K562 (cell line): ENCODE results near the gene CCNDBP1. TPM values are rescaled to one million over a fixed set of nuclear protein-coding genes. Genes with fewer than 3 reads are reported as not detected.

Source experiments
- ASH1L ChIP-seq: fragments of 450-650 bp; IDR thresholded peaks from 2 replicates; pipeline ENCODE4 v1.6.1; 2018; ENCODE audit warnings: borderline replicate concordance, mild to moderate bottlenecking, low read depth; ENCODE audit not compliant: partially characterized antibody
- CREB1 ChIP-seq, 2 experiments: sonication (generic) in 1 of 2; formaldehyde crosslinking in 1 of 2; IDR thresholded peaks; 2 replicates each; pipeline versions ENCODE4 v1.6.1 to v1.8.0; 2012 to 2022; ENCODE audit warnings: inconsistent platforms in 1 of 2, mild to moderate bottlenecking in 1 of 2, missing genetic modification reagents in 1 of 2, moderate library complexity in 1 of 2
- DACH1 ChIP-seq: fragments of 450-650 bp; IDR thresholded peaks from 2 replicates; pipeline ENCODE4 v1.6.1; 2018; ENCODE audit not compliant: partially characterized antibody
- GTF2A2 ChIP-seq: IDR thresholded peaks from 2 replicates; pipeline ENCODE4 v1.6.1; 2016; ENCODE audit warnings: mild to moderate bottlenecking, missing genetic modification characterization, missing compliant biosample characterization
- HNRNPK ChIP-seq: fragments of 200-400 bp; formaldehyde crosslinking; IDR thresholded peaks from one replicate; pipeline ENCODE4 v1.6.1; 2018; ENCODE audit warnings: mild to moderate bottlenecking, low read depth, low read length; ENCODE audit not compliant: poor library complexity, severe bottlenecking
- IRF2 ChIP-seq: sonication (generic); formaldehyde crosslinking; IDR thresholded peaks from 2 replicates; pipeline ENCODE4 v1.8.1; 2022; ENCODE audit warnings: mild to moderate bottlenecking, missing genetic modification reagents
- JUND ChIP-seq, 2 experiments: IDR thresholded peaks; 2 replicates in 1 of 2; 3 replicates in 1 of 2; pipeline ENCODE4 v1.6.1; 2011; ENCODE audit warnings: borderline replicate concordance in 2 of 2, low read depth in 2 of 2, low read length in 2 of 2, improper control_type of control experiment in 1 of 2, missing biosample characterization in 1 of 2, missing genetic modification characterization in 1 of 2, missing genetic modification reagents in 1 of 2
- KDM2B ChIP-seq: fragments of 250-450 bp; sonication (Bioruptor Pico); IDR thresholded peaks from 2 replicates; pipeline ENCODE4 v1.8.0; 2021; ENCODE audit warnings: mild to moderate bottlenecking, moderate library complexity
- LCOR ChIP-seq: sonication (generic); formaldehyde crosslinking; IDR thresholded peaks from 2 replicates; pipeline ENCODE4 v1.8.0; 2022; ENCODE audit warnings: mild to moderate bottlenecking, missing genetic modification reagents
- MTA1 ChIP-seq: fragments of 450-650 bp; IDR thresholded peaks from 2 replicates; pipeline ENCODE4 v1.6.1; 2017; ENCODE audit warnings: borderline replicate concordance
- MYNN ChIP-seq, 2 experiments: sonication (generic); formaldehyde crosslinking in 1 of 2; IDR thresholded peaks; 2 replicates each; pipeline versions ENCODE4 v1.5.0 to v1.6.1; 2016 to 2020; ENCODE audit warnings: antibody characterized with exemption in 1 of 2, missing genetic modification reagents in 1 of 2
- PHB2 ChIP-seq: fragments of 450-650 bp; IDR thresholded peaks from 2 replicates; pipeline ENCODE4 v1.6.1; 2017; ENCODE audit warnings: low read depth
- SMC3 ChIP-seq: conservative IDR thresholded peaks from 2 replicates; pipeline ENCODE4 v1.6.1; 2011; ENCODE audit warnings: low read depth, low read length, improper control_type of control experiment; ENCODE audit not compliant: insufficient read depth
- TSHZ1 ChIP-seq: fragments of 250-450 bp; sonication (Bioruptor Pico); IDR thresholded peaks from 2 replicates; pipeline ENCODE4 v1.4.0; 2020; ENCODE audit warnings: mild to moderate bottlenecking, moderate library complexity
- USF2 ChIP-seq: sonication (generic); formaldehyde crosslinking; IDR thresholded peaks from 2 replicates; pipeline ENCODE4 v1.5.0; 2020; ENCODE audit warnings: missing genetic modification reagents
- VEZF1 ChIP-seq: fragments of 200-800 bp; sonication (Bioruptor generic); IDR thresholded peaks from 2 replicates; pipeline ENCODE4 v1.6.1; 2017; ENCODE audit warnings: missing genetic modification characterization, missing compliant biosample characterization
- ZNF277 ChIP-seq: fragments of 250-450 bp; sonication (Bioruptor Pico); IDR thresholded peaks from 2 replicates; pipeline ENCODE4 v1.8.0; 2022; ENCODE audit warnings: inconsistent platforms, mild to moderate bottlenecking, moderate library complexity, borderline replicate concordance
- ZNF445 ChIP-seq: fragments of 250-450 bp; sonication (Bioruptor Pico); IDR thresholded peaks from 2 replicates; pipeline ENCODE4 v1.4.0; 2020; ENCODE audit warnings: low read depth, mild to moderate bottlenecking, moderate library complexity
- polyA plus RNA-seq, 8 experiments: library from polyadenylated mRNA; depleted of rRNA in 4 of 8; stranded (reverse) in 5 of 8; unstranded in 3 of 8; fragments of >200 nt; fragmentation: Nextera tagmentation in 2 of 8; fragmentation: Illumina TruSeq in 1 of 8; extraction: Ambion mirVana in 2 of 8; extraction: Trizol in 1 of 8; gene quantifications; 2 replicates each; pipeline versions ENCODE4 v1.2.1 to v1.2.3, GENCODE V29; 2011 to 2014; ENCODE audit warnings: inconsistent platforms in 1 of 8, missing spikeins in 1 of 8
- total RNA-seq, 7 experiments: library from RNA; depleted of rRNA in 6 of 7; stranded (reverse); fragments of >200 nt in 6 of 7; fragmentation: Illumina TruSeq in 2 of 7; extraction: Trizol in 2 of 7; gene quantifications; 2 replicates each; pipeline versions ENCODE4 v1.2.1 to v1.2.3, GENCODE V29; 2011 to 2021; ENCODE audit warnings: low replicate concordance in 1 of 7

The CCNDBP1 gene
- total and polyA plus RNA-seq, 9 of the 15 experiments (the other 6 are each of a cell fraction or from before 2014, with no cell fraction given) = 37.0 to 111 (median 55.5) TPM

- TF ChIP-seq ZNF277 (CRISPR knock-in tag) = no peak
- no peak for TF ChIP-seq HNRNPK
- no peak for TF ChIP-seq ZNF445 (CRISPR knock-in tag)
- no peak for TF ChIP-seq USF2
- peak; percentile 84; the same call in 1 of the 2 replicates for TF ChIP-seq MYNN (IDR thresholded peaks at IDR 0.05)
- TF ChIP-seq MYNN (CRISPR knock-in tag; IDR thresholded peaks at IDR 0.05) = no peak
- peak; percentile 14; the same call in 1 of the 2 replicates for TF ChIP-seq SMC3
- no peak for TF ChIP-seq DACH1
- TF ChIP-seq IRF2 (CRISPR knock-in tag) = no peak
- TF ChIP-seq ASH1L = no peak
- TF ChIP-seq TSHZ1 = peak; percentile 32; the same call in 1 of the 2 replicates
- peak; percentile 53 for TF ChIP-seq JUND (IDR thresholded peaks at IDR 0.05; ENCODE audit: borderline replicate concordance, low read depth, low read length)
- no peak; the same call in 2 of the 3 replicates for TF ChIP-seq JUND (tag; IDR thresholded peaks at IDR 0.05; ENCODE audit: borderline replicate concordance, low read depth, low read length)
- TF ChIP-seq PHB2 = no peak
- peak; percentile 52; the same call in 1 of the 2 replicates for TF ChIP-seq MTA1
- TF ChIP-seq LCOR (CRISPR knock-in tag) = peak; percentile 38; the same call in 1 of the 2 replicates
- TF ChIP-seq CREB1 (IDR thresholded peaks at IDR 0.05) = peak; percentile 39; the same call in 1 of the 2 replicates
- TF ChIP-seq CREB1 (CRISPR knock-in tag; IDR thresholded peaks at IDR 0.05) = peak; percentile 68; the same call in 1 of the 2 replicates
- TF ChIP-seq KDM2B (CRISPR knock-in tag) = 0 out of 2 replicates have a peak, but pooled peaks have one; percentile 30
- peak; percentile 89 for TF ChIP-seq VEZF1 (CRISPR knock-in tag)
- TF ChIP-seq GTF2A2 (tag) = no peak
Observed at GRCh38 chr15:43185157-43186002, at the start of gene CCNDBP1 (continued).
